CD4-positive, alpha-beta T cell treated with Interleukin-15 for 4 hours (primary cell): Measurements from ENCODE around the gene USP9Y.
"Not testable (repeated sequence)": the region's sequence is repeated elsewhere in the genome, so short reads cannot be mapped to it uniquely, and the experiment has no call there.

Experiments used
- DNase-seq: peaks from one replicate; pipeline ENCODE4 v3.0.0-alpha.2; 2020; ENCODE audit warnings: low spot score

The USP9Y gene

GRCh38 chrY:12701181-12701695 is at the start of gene USP9Y:
Gene USP9Y (plus strand): TSS chrY:12701231. CDS start chrY:12709448, 8,217 bp downstream.
- DNase-seq, result no peak

- DNase-seq, result no peak
Observed at GRCh38 chrY:12651621-12652036, 49.4 kb upstream of the USP9Y start.

GRCh38 chrY:12661745-12662681 is 39.0 kb upstream of the USP9Y start:
- DNase-seq, result peak; percentile 82

GRCh38 chrY:12662745-12663591 is 38.1 kb upstream of the USP9Y start:
- DNase-seq, result peak; percentile 40

GRCh38 chrY:12663845-12664244 is 37.2 kb upstream of the USP9Y start:
- not testable (repeated sequence) for DNase-seq

- no peak for DNase-seq
Observed at GRCh38 chrY:12678111-12678510, 22.9 kb upstream of the USP9Y start.

GRCh38 chrY:12681535-12681934 is 19.5 kb upstream of the USP9Y start:
- DNase-seq, result no peak

GRCh38 chrY:12688337-12688736 is 12.7 kb upstream of the USP9Y start:
- DNase-seq, result no peak

- no peak for DNase-seq
Observed at GRCh38 chrY:12700087-12700486, 944 bp upstream of the USP9Y start.

GRCh38 chrY:12702174-12702573 is 1.1 kb downstream of the USP9Y start:
- DNase-seq, result no peak

- no peak for DNase-seq
Observed at GRCh38 chrY:12710460-12710859, 9.4 kb downstream of the USP9Y start.

GRCh38 chrY:12715376-12715775 is 14.3 kb downstream of the USP9Y start:
- DNase-seq, result no peak

GRCh38 chrY:12729746-12730145 is 28.7 kb downstream of the USP9Y start:
- no peak for DNase-seq

- peak; percentile 20 for DNase-seq
Observed at GRCh38 chrY:12733625-12734024, 32.6 kb downstream of the USP9Y start.

GRCh38 chrY:12734051-12734450 is 33.0 kb downstream of the USP9Y start:
- DNase-seq, result no peak

GRCh38 chrY:12741414-12741813 is 40.4 kb downstream of the USP9Y start:
- no peak for DNase-seq

- DNase-seq, result no peak
Observed at GRCh38 chrY:12742725-12743124, 41.7 kb downstream of the USP9Y start.

GRCh38 chrY:12744091-12744490 is 43.1 kb downstream of the USP9Y start:
- no peak for DNase-seq

- no peak for DNase-seq
Observed at GRCh38 chrY:12749293-12749692, 48.3 kb downstream of the USP9Y start.

GRCh38 chrY:12752856-12753255 is 51.8 kb downstream of the USP9Y start:
- DNase-seq, result no peak

GRCh38 chrY:12756021-12756420 is 55.0 kb downstream of the USP9Y start:
- no peak for DNase-seq

GRCh38 chrY:12765976-12766375 is 64.9 kb downstream of the USP9Y start:
- DNase-seq, result no peak

GRCh38 chrY:12784521-12784920 is 83.5 kb downstream of the USP9Y start:
- no peak for DNase-seq
